SK-N-SH (cell line): ENCODE data around the gene SIGLEC9. TPM values are rescaled to one million over a fixed set of nuclear protein-coding genes. Genes with fewer than 3 reads are reported as not detected.

Source experiments
- CTCF ChIA-PET: fragments of 300-600, 350-600 bp; formaldehyde crosslinking; extraction: SDS; loops from one replicate; lab custom pipeline; 2021; lab: Yijun Ruan, JAX
- POLR2A ChIA-PET: fragments of 350-600 bp; sonication (Branson Sonifier 250); formaldehyde crosslinking; extraction: SDS; loops from one replicate; lab custom pipeline; 2020; ENCODE audit warnings: antibody characterized with exemption, inconsistent platforms; lab: Yijun Ruan, JAX
- DNase-seq: peaks from one replicate; pipeline ENCODE4 v3.0.0; 2012
- H2AFZ ChIP-seq: fragments of 200-600 bp; sonication (generic); 2 replicates; pipeline ENCODE4 v1.8.1; 2016; ENCODE audit warnings: antibody characterized with exemption, mild to moderate bottlenecking, low read depth
- H3F3A ChIP-seq: fragments of 200-600 bp; sonication (generic); replicated peaks from 2 replicates; pipeline ENCODE3; 2016; ENCODE audit warnings: antibody characterized with exemption, mild to moderate bottlenecking; ENCODE audit not compliant: insufficient read depth
- H3K27ac ChIP-seq, 2 experiments: fragments of 200-500 bp in 1 of 2; fragments of 200-600 bp in 1 of 2; sonication (Bioruptor generic) in 1 of 2; sonication (generic), shearing (Covaris generic) in 1 of 2; 2 replicates each; pipeline versions ENCODE4 v1.5.1 to v1.6.1; 2014 to 2016; ENCODE audit warnings: low read depth in 2 of 2, inconsistent platforms in 1 of 2, low read length in 1 of 2, mild to moderate bottlenecking in 1 of 2, mixed read lengths in 1 of 2
- H3K27me3 ChIP-seq: fragments of 200-600 bp; sonication (generic), shearing (Covaris generic); 2 replicates; pipeline ENCODE4 v1.6.1; 2016; ENCODE audit warnings: mixed run types; ENCODE audit not compliant: insufficient read depth
- H3K36me3 ChIP-seq, 2 experiments: fragments of 200-500 bp in 1 of 2; fragments of 200-600 bp in 1 of 2; sonication (Bioruptor generic) in 1 of 2; sonication (generic) in 1 of 2; replicated peaks in 1 of 2; 2 replicates each; pipeline versions ENCODE3 to v1.5.1; 2014 to 2016; ENCODE audit warnings: low read length in 1 of 2, mild to moderate bottlenecking in 1 of 2; ENCODE audit not compliant: insufficient read depth in 2 of 2, control insufficient read depth in 1 of 2
- H3K4me1 ChIP-seq, 2 experiments: fragments of 200-500 bp in 1 of 2; fragments of 200-600 bp in 1 of 2; sonication (Bioruptor generic) in 1 of 2; sonication (generic), shearing (Covaris generic) in 1 of 2; 2 replicates each; pipeline versions ENCODE4 v1.5.1 to v1.6.1; 2014 to 2016; ENCODE audit warnings: low read depth in 1 of 2, low read length in 1 of 2, mixed run types in 1 of 2; ENCODE audit not compliant: insufficient read depth in 2 of 2, control insufficient read depth in 1 of 2
- H3K4me2 ChIP-seq: fragments of 200-600 bp; sonication (generic), shearing (Covaris generic); 2 replicates; pipeline ENCODE4 v1.6.1; 2017; ENCODE audit warnings: mixed run types
- H3K4me3 ChIP-seq, 2 experiments: fragments of 200-500 bp in 1 of 2; fragments of 200-600 bp in 1 of 2; sonication (Bioruptor generic) in 1 of 2; sonication (generic), shearing (Covaris generic) in 1 of 2; 2 replicates each; pipeline versions ENCODE4 v1.5.1 to v1.8.1; 2014 to 2016; ENCODE audit warnings: low read depth in 2 of 2, inconsistent platforms in 1 of 2, low read length in 1 of 2, mild to moderate bottlenecking in 1 of 2, mixed read lengths in 1 of 2, moderate library complexity in 1 of 2
- H3K79me2 ChIP-seq: fragments of 200-600 bp; sonication (generic); 2 replicates; pipeline ENCODE4 v1.8.1; 2017; ENCODE audit warnings: mild to moderate bottlenecking; ENCODE audit not compliant: insufficient read depth
- H3K9ac ChIP-seq: fragments of 200-600 bp; sonication (generic); 2 replicates; pipeline ENCODE4 v1.6.1; 2017; ENCODE audit warnings: mixed run types
- H3K9me2 ChIP-seq: fragments of 200-600 bp; sonication (generic); 2 replicates; pipeline ENCODE4 v1.6.1; 2017; ENCODE audit warnings: mixed run types
- H3K9me3 ChIP-seq: fragments of 200-600 bp; sonication (generic); 2 replicates; pipeline ENCODE4 v1.6.1; 2017; ENCODE audit warnings: mixed run types, mild to moderate bottlenecking, moderate library complexity
- H4K20me1 ChIP-seq: fragments of 200-600 bp; sonication (generic); 2 replicates; pipeline ENCODE4 v1.6.1; 2017; ENCODE audit warnings: mild to moderate bottlenecking, mixed run types; ENCODE audit not compliant: insufficient read depth
- CHD2 ChIP-seq: fragments of 150-350 bp; IDR thresholded peaks from 2 replicates; pipeline ENCODE4 v1.6.1; 2018; ENCODE audit warnings: low read length; ENCODE audit not compliant: partially characterized antibody
- ELF1 ChIP-seq: IDR thresholded peaks from 2 replicates; pipeline ENCODE4 v1.4.0; 2012
- EZH2phosphoT487 ChIP-seq: fragments of 200-600 bp; sonication (generic); IDR thresholded peaks from 2 replicates; pipeline ENCODE4 v1.6.1; 2017; ENCODE audit warnings: low read depth, mixed run types, mild to moderate bottlenecking, antibody characterized with exemption, moderate library complexity, borderline replicate concordance
- FOSL2 ChIP-seq: IDR thresholded peaks from 2 replicates; pipeline ENCODE4 v1.4.0; 2012; ENCODE audit warnings: low read depth, mild to moderate bottlenecking, moderate library complexity, borderline replicate concordance
- FOXM1 ChIP-seq: IDR thresholded peaks from 2 replicates; pipeline ENCODE4 v1.4.0; 2012; ENCODE audit warnings: low read depth, mild to moderate bottlenecking
- GABPA ChIP-seq: IDR thresholded peaks from 2 replicates; pipeline ENCODE4 v1.4.0; 2012; ENCODE audit warnings: low read depth, mild to moderate bottlenecking
- MXI1 ChIP-seq: IDR thresholded peaks from 2 replicates; pipeline ENCODE4 v1.6.1; 2012; ENCODE audit warnings: mild to moderate bottlenecking, low read depth, low read length, improper control_type of control experiment
- NRF1 ChIP-seq: IDR thresholded peaks from 2 replicates; pipeline ENCODE4 v1.6.1; 2012; ENCODE audit warnings: low read depth, mild to moderate bottlenecking, low read length
- POLR2AphosphoS5 ChIP-seq: IDR thresholded peaks from 2 replicates; pipeline ENCODE4 v1.6.1; 2012; ENCODE audit warnings: low read depth, low read length
- RAD21 ChIP-seq: IDR thresholded peaks from 2 replicates; pipeline ENCODE4 v1.6.1; 2012; ENCODE audit warnings: mild to moderate bottlenecking, low read length
- RCOR1 ChIP-seq: fragments of 150-350 bp; IDR thresholded peaks from 2 replicates; pipeline ENCODE4 v1.6.1; 2017; ENCODE audit warnings: antibody characterized with exemption, low read length
- RFX5 ChIP-seq: IDR thresholded peaks from 2 replicates; pipeline ENCODE4 v1.6.1; 2012; ENCODE audit warnings: mild to moderate bottlenecking, improper control_type of control experiment, low read length
- RXRA ChIP-seq: IDR thresholded peaks from 2 replicates; pipeline ENCODE4 v1.4.0; 2012; ENCODE audit warnings: low read depth, mild to moderate bottlenecking, borderline replicate concordance
- SIN3A ChIP-seq: IDR thresholded peaks from 2 replicates; pipeline ENCODE4 v1.6.1; 2012; ENCODE audit warnings: low read depth, mild to moderate bottlenecking, low read length, moderate library complexity, borderline replicate concordance
- SMC3 ChIP-seq: IDR thresholded peaks from 2 replicates; pipeline ENCODE4 v1.6.1; 2012; ENCODE audit warnings: low read depth, low read length, improper control_type of control experiment
- WGBS: methylation state at CpG from one replicate; pipeline ENCODE4 v1.1.6; 2017; ENCODE audit warnings: low lambda C conversion rate; 5-methylcytosine and 5-hydroxymethylcytosine counted together
- polyA plus RNA-seq, 3 experiments: library from polyadenylated mRNA; depleted of rRNA; stranded (reverse); fragments of >200 nt; gene quantifications; 2 replicates each; pipeline ENCODE4 v1.2.3, GENCODE V29; 2012
- TF ChIP-seq, protein P1 (sequence below): fragments of 150-350 bp; IDR thresholded peaks from 2 replicates; pipeline ENCODE4 v1.6.1; 2017; ENCODE audit warnings: antibody characterized with exemption, low read length, low read depth, borderline replicate concordance
- TF ChIP-seq, protein P2 (sequence below): fragments of 150-350 bp; IDR thresholded peaks from 2 replicates; pipeline ENCODE4 v1.6.1; 2016; ENCODE audit warnings: mild to moderate bottlenecking, low read depth, low read length
- TF ChIP-seq, protein P3 (sequence below): IDR thresholded peaks from 2 replicates; pipeline ENCODE4 v1.4.0; 2012; ENCODE audit warnings: low read depth

SIGLEC9 gene
- polyA plus RNA-seq, 1 of the 3 experiments (the other 2 are of a cell fraction): not detected

DNA sequence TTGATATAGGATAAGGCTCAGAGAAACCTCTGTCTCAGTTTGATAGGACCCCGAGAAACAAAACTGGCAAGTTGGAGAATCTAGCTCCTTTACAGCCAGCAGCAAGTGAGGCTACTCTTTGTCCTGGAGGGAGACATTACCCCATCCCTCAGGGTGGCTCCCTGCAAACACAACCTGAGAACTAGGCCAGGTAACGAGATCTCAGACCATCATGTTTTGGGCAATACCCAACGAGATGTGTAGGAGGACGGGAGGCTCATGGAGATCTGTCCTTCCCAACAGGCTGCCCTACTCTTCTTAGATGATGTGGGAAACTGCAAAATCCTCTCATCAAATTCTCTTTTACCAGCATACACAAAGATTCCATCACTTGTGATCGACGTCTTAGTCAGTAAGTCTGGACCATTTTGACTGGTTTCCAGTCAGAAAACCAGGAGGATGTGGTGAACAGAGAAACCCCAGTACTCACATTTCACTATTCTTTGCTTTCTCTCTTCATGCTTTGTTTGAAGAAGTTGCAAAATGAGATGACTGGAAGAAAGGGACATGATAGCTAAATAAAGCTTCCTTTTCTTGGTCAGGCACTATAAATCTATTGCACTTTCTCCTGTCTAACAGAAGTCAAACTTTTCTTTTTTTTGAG lies 10.5 kb upstream of the SIGLEC9 start:
- Histone ChIP-seq H3K4me1 (no peaks in the 10 kb centered on the region), H3K4me3 (no peak overlapping the region), H3K27ac (no peak overlapping the region), H3K79me2 (no peaks in the 10 kb centered on the region), H3K36me3 (no peaks in the 10 kb centered on the region), H2AFZ (no peak overlapping the region), H3K27me3 (peaks cover 68% of the 10 kb centered on the region), H4K20me1 (no peaks in the 10 kb centered on the region), H3F3A (no peaks in the 10 kb centered on the region), H3K9me3 (no peaks in the 10 kb centered on the region), H3K9me2 (no peaks in the 10 kb centered on the region), H3K9ac (no peak overlapping the region), H3K4me2 (no peak overlapping the region)
- no peak for DNase-seq
- ChIA-PET POLR2A (no interaction called here), CTCF (interaction anchor here (0.6 to 1.0 kb wide), 2 partner anchors 15 to 18 kb away, joined by 3 read pairs; no protein-coding TSS in a partner anchor)
- 5% methylated on average over 6 of the region's 6 CpGs for WGBS
- TF ChIP-seq RXRA (no peak), EZH2phosphoT487 (no peak), FOSL2 (no peak), NRF1 (no peak), CHD2 (no peak), RAD21 (no peak), RCOR1 (no peak)
- TF ChIP-seq, protein P1, sequence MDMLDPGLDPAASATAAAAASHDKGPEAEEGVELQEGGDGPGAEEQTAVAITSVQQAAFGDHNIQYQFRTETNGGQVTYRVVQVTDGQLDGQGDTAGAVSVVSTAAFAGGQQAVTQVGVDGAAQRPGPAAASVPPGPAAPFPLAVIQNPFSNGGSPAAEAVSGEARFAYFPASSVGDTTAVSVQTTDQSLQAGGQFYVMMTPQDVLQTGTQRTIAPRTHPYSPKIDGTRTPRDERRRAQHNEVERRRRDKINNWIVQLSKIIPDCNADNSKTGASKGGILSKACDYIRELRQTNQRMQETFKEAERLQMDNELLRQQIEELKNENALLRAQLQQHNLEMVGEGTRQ: no peak

DNA sequence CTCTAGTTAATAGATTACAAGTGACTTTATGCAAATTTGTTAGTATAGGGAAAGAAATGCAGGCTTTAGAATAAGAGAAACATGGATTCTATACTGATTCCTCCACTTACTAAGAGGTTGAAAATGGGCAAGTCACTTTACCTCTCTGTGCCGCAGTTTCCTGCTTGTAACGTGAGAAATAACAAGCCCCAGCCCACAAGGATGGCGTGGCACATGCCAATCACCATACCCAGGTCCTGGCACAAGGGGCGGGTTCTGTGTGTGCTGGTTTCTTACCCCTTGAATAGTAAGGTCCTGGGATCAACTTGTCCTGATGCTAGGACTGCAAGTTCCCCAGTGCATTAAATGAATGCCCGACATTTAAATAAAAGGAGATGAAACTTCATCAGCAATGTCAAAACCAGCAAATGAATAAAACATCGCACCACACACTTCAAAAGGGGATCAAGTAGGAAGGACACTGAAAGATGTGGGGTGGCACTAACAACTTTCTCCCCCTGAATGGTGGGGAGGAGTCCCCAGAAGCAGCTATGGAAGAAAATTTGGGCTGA lies 7.9 kb upstream of the SIGLEC9 start:
- POLR2A ChIA-PET: no interaction called here
- H3K27me3 ChIP-seq: peaks cover 69% of the 10 kb centered on the region

More for the DNA sequence above, 7.9 kb upstream of the SIGLEC9 start:
- H3K27ac ChIP-seq: no peak overlapping the region
- DNase-seq: no peak
- WGBS: 7% methylated on average over 6 of the region's 6 CpGs
- H3K36me3 ChIP-seq: no peaks in the 10 kb centered on the region
- H3K9ac ChIP-seq: no peak overlapping the region
- H3K9me3 ChIP-seq: no peaks in the 10 kb centered on the region
- no peaks in the 10 kb centered on the region for H3K9me2 ChIP-seq
- H3F3A ChIP-seq: no peaks in the 10 kb centered on the region
- H3K79me2 ChIP-seq: no peaks in the 10 kb centered on the region
- TF ChIP-seq RFX5 (no peak), SIN3A (no peak), POLR2AphosphoS5 (no peak), NRF1 (no peak), MXI1 (no peak), FOXM1 (no peak), ELF1 (no peak), SMC3 (no peak), GABPA (no peak)
- TF ChIP-seq, protein P2, sequence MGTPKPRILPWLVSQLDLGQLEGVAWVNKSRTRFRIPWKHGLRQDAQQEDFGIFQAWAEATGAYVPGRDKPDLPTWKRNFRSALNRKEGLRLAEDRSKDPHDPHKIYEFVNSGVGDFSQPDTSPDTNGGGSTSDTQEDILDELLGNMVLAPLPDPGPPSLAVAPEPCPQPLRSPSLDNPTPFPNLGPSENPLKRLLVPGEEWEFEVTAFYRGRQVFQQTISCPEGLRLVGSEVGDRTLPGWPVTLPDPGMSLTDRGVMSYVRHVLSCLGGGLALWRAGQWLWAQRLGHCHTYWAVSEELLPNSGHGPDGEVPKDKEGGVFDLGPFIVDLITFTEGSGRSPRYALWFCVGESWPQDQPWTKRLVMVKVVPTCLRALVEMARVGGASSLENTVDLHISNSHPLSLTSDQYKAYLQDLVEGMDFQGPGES: no peak
- TF ChIP-seq, protein P3, sequence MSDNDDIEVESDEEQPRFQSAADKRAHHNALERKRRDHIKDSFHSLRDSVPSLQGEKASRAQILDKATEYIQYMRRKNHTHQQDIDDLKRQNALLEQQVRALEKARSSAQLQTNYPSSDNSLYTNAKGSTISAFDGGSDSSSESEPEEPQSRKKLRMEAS: no peak
- H2AFZ ChIP-seq: no peak overlapping the region
- H3K4me3 ChIP-seq: no peak overlapping the region
- CTCF ChIA-PET: no interaction called here
- no peaks in the 10 kb centered on the region for H3K4me1 ChIP-seq
- H4K20me1 ChIP-seq: no peaks in the 10 kb centered on the region
- H3K4me2 ChIP-seq: no peak overlapping the region
